Lower lobe of right lung (tissue), 2 donors: ENCODE measurements around the gene PHF21B. TPM values are rescaled to one million over a fixed set of nuclear protein-coding genes. Genes with fewer than 3 reads are reported as not detected.

ENCODE experiments used
- ATAC-seq, 2 donors: fragments of 200-7000 bp; cut with Tn5 transposase; one replicate each; pipeline ENCODE4 v1.9.1; 2020 to 2022; ENCODE audit warnings: mild to moderate bottlenecking in 2 of 2, moderate library complexity in 2 of 2
- DNase-seq: peaks from one replicate; pipeline ENCODE4 v3.0.0-alpha.2; 2020
- H3K27ac ChIP-seq: fragments of 200-600 bp; one replicate; pipeline ENCODE4 v1.8.0; 2022
- H3K27me3 ChIP-seq: fragments of 200-600 bp; one replicate; pipeline ENCODE4 v1.8.0; 2022; ENCODE audit warnings: low read depth
- H3K36me3 ChIP-seq: fragments of 200-600 bp; one replicate; pipeline ENCODE4 v1.8.0; 2022; ENCODE audit warnings: mild to moderate bottlenecking
- H3K4me1 ChIP-seq: fragments of 200-600 bp; one replicate; pipeline ENCODE4 v1.8.0; 2022
- H3K4me3 ChIP-seq: fragments of 200-600 bp; one replicate; pipeline ENCODE4 v1.8.0; 2022; ENCODE audit warnings: mild to moderate bottlenecking
- H3K9me3 ChIP-seq: fragments of 200-600 bp; one replicate; pipeline ENCODE4 v1.8.0; 2022
- intact Hi-C: fragments of 100-400 bp; cut with DNase I; formaldehyde crosslinking; loops from one replicate; pipeline ENCODE4 v1.11.0; 2022
- total RNA-seq: library from RNA; stranded (reverse); fragmentation: NEBNext Ultra II Directional; extraction: Animal tissue kit (Norgen Biotek cat#: 25700); gene quantifications from one replicate; pipeline ENCODE4 v1.2.1, GENCODE V29; 2021
- TF ChIP-seq, protein P1 (sequence below): fragments of 200-600 bp; IDR thresholded peaks from one replicate; pipeline ENCODE4 v1.8.0; 2022; ENCODE audit warnings: antibody characterized with exemption, mild to moderate bottlenecking
- donor health status: DM: no; HTN: yes; CAD: no; lungs with severe emphysema.

Gene PHF21B
- total RNA-seq, 1 donor from 2014 or later, result not detected

DNA sequence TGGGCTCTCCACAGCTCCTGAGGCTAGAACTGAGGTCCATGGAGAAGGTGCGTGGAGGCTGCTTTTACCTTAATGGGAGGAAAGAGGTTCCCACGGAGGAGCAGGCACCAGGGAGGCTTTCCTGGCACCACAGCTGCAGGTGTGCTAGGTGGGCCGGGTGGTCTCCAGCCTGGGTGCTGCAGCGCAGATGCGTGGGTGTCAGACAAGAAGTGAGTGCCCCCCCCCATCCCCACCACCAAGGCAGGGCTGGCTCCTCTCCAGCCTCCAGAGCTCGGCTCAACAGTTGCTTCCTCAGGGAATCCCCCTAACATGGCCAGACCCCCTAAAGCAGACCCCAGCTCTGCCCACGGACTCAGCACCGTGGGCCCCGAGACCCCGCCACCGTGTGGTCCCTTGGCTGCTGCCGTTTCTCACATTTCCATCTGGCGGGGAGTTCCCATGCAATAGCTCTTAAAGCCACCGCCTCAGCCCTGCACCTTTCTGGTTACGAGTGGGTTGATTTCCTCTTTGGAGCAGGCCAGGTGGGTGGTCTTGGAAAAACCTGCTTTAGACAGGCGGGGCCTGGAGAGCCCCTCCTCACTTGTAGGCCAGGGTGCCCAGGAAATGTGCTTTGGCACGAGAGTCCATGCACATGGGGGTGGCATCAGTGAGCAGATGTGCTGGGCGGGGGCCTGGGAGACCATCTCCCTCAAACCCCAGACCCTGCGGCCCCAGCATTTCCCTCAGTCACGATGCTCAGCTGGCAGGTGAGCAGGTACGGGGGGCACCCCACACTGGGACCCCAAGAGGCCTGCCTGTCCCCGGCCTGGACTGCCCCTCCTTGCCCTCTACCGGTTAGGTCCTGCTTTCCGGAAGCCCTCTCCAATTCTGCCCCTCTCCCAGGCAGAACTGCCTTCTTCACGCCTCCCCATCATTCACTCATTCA, 163.7 kb downstream of the PHF21B start:
- no peak for ATAC-seq
- no peak for DNase-seq
- no peak overlapping the region for H3K4me3 ChIP-seq
- H3K36me3 ChIP-seq, result no peaks in the 10 kb centered on the region
- no peak overlapping the region for H3K27ac ChIP-seq
- intact Hi-C loops, result no loop called here
- TF ChIP-seq, protein P1, sequence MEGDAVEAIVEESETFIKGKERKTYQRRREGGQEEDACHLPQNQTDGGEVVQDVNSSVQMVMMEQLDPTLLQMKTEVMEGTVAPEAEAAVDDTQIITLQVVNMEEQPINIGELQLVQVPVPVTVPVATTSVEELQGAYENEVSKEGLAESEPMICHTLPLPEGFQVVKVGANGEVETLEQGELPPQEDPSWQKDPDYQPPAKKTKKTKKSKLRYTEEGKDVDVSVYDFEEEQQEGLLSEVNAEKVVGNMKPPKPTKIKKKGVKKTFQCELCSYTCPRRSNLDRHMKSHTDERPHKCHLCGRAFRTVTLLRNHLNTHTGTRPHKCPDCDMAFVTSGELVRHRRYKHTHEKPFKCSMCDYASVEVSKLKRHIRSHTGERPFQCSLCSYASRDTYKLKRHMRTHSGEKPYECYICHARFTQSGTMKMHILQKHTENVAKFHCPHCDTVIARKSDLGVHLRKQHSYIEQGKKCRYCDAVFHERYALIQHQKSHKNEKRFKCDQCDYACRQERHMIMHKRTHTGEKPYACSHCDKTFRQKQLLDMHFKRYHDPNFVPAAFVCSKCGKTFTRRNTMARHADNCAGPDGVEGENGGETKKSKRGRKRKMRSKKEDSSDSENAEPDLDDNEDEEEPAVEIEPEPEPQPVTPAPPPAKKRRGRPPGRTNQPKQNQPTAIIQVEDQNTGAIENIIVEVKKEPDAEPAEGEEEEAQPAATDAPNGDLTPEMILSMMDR, result no peak
- H3K27me3 ChIP-seq, result no peaks in the 10 kb centered on the region
- H3K9me3 ChIP-seq, result peaks cover 4% of the 10 kb centered on the region
- no peaks in the 10 kb centered on the region for H3K4me1 ChIP-seq

DNA sequence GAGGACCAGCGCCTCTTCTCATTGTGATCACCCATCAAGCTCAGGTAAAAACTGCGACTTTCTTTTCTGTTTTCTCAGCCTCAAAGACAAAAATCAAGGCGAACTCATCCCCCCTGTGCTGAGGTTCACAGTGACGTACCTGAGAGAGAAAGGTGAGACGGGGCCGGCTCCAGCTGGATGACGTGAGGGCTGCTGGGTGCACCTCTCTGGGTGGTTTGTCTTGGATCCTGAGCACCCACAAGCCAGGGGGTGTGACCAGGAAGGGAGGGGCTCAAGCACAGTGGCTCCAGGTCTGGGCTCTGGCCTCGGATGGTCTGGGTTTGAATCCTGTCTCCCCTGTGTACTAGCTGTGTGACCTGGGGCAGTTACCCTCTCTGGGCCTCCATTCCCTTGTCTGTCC, 164.6 kb downstream of the PHF21B start:
- peaks cover 4% of the 10 kb centered on the region for H3K9me3 ChIP-seq
- H3K36me3 ChIP-seq, result no peaks in the 10 kb centered on the region
- no peaks in the 10 kb centered on the region for H3K27me3 ChIP-seq
- TF ChIP-seq, protein P1, result no peak
- no peak for ATAC-seq
- no peak overlapping the region for H3K27ac ChIP-seq
- H3K4me3 ChIP-seq, result no peak overlapping the region
- no peak for DNase-seq
- H3K4me1 ChIP-seq, result no peaks in the 10 kb centered on the region
- intact Hi-C loops, result no loop called here

DNA sequence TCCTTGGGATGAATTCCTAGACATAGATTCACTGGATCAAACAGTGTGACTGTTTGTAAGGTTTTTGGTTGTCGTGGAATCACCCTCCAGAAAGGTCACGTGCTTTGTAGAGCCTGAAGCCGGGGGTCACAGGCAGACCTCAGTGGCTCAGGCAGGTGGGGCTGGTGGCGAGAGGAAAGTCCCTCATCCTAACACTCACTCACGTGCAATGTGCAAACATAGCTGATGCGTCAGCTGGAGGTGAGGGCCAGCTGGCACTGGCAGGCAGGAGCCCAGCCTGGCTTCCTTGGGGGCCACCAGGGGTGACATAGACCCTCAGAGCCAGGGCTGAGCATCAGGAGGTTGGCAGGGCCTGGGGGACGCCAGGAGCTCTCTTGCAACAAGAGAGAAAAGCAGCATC, 167.4 kb downstream of the PHF21B start:
- Histone ChIP-seq H3K9me3 (peaks cover 4% of the 10 kb centered on the region), H3K27me3 (no peaks in the 10 kb centered on the region), H3K36me3 (no peaks in the 10 kb centered on the region), H3K27ac (no peak overlapping the region), H3K4me1 (no peaks in the 10 kb centered on the region), H3K4me3 (no peak overlapping the region)
- DNase-seq, result no peak
- TF ChIP-seq, protein P1, result no peak
- intact Hi-C loops, result no loop called here
- ATAC-seq, result no peak

DNA sequence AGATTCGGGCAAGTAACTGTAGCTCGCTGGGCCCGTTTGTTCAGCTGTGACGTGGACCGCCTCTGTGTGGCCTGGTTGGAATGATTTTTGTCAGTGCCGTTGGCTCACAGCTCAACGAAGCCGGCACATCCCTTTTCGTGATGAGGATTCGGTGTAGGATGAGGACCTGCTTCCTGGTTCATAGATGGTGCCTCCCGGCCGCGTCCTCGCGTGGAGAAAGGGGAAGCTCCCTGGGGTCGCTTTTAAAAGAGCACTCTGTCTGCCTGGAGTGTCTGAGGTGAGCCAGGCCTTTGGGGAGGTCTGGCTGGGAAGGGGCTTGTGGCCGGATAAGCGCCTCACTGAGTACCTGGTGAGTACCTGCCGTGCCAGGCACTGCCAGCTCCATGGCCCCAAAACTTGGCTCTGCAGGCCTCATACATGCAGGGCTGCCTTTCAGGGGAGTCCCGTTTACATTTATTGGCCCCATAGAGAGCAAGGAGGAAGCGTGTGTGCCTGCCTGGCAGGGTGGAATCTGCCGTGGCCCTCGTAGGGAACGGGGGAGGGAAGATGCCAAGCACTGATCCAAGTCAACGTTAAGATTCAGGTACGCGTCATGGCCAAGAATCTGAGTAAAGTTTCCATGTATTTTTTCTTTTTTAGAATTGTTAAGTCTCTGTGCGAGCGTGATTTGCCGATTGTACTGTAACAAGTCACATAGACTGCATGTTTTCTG, 169.0 kb downstream of the PHF21B start:
- no peak for DNase-seq
- TF ChIP-seq, protein P1, result no peak
- intact Hi-C loops, result no loop called here
- Histone ChIP-seq H3K4me3 (no peak overlapping the region), H3K36me3 (no peaks in the 10 kb centered on the region), H3K27ac (no peak overlapping the region), H3K27me3 (no peaks in the 10 kb centered on the region), H3K9me3 (peaks cover 4% of the 10 kb centered on the region), H3K4me1 (no peaks in the 10 kb centered on the region)
- no peak for ATAC-seq

DNA sequence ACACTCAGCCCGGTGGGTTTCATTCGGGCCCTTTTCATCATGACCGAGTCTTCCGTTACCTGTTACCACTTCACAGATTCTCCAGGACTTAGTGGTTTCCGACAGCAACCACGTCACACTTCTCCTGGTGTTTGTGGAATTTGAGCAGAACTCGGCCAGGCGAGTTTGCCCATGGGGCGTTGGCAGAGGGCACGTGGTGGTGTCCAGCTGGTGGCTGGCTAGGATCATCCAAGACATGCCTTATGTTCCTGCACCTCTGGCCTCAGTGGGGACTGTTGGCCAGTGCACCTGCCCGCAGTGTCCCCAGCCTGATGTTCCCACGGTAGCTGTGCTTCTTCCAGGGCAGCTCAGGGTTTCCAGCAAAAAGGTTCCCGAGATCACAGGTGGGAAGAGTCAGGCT, 170.1 kb downstream of the PHF21B start:
- Histone ChIP-seq H3K36me3 (no peaks in the 10 kb centered on the region), H3K27ac (no peak overlapping the region), H3K27me3 (no peaks in the 10 kb centered on the region), H3K4me3 (no peak overlapping the region), H3K4me1 (no peaks in the 10 kb centered on the region), H3K9me3 (peaks cover 10% of the 10 kb centered on the region)
- TF ChIP-seq, protein P1, result no peak
- no peak for DNase-seq
- no peak for ATAC-seq
- intact Hi-C loops, result no loop called here
